NB4 (cell line): Measurements from ENCODE around the gene LPO.

Source experiments
- CTCF ChIP-seq: IDR thresholded peaks from one replicate; pipeline ENCODE4 v1.5.1; 2012; ENCODE audit warnings: low read depth, low read length
- MAX ChIP-seq: IDR thresholded peaks from 2 replicates; pipeline ENCODE4 v1.6.1; 2011; ENCODE audit warnings: low read depth, low read length
- MYC ChIP-seq: IDR thresholded peaks from 2 replicates; pipeline ENCODE4 v1.6.1; 2011; ENCODE audit warnings: low read depth, low read length
- POLR2A ChIP-seq: IDR thresholded peaks from 2 replicates; pipeline ENCODE4 v1.6.1; 2011; ENCODE audit warnings: mild to moderate bottlenecking; ENCODE audit not compliant: insufficient read length; ENCODE audit errors: extremely low read depth

DNA sequence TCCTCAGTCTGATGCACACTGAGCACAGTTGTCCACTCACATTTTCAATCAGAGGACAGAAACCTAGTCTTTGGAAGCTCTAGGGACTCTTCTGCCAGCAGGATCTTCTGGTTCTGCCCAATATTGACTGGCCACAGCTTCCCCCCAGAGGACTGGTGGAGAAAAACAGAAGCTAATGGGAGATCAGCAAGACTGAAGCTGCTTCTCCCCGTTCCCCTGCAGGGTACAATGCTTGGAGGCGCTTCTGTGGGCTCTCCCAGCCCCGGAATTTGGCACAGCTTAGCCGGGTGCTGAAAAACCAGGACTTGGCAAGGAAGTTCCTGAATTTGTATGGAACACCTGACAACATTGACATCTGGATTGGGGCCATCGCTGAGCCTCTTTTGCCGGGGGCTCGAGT is 35.5 kb upstream of the LPO start:
- TF ChIP-seq CTCF, result no peak
- no peak for TF ChIP-seq POLR2A
- TF ChIP-seq MAX, result no peak
- no peak for TF ChIP-seq MYC
